ENCODE results near the gene ABHD17A.
A peak's percentile ranks its signal among the peaks of the same experiment; 100 is the strongest.

The ABHD17A gene

DNA sequence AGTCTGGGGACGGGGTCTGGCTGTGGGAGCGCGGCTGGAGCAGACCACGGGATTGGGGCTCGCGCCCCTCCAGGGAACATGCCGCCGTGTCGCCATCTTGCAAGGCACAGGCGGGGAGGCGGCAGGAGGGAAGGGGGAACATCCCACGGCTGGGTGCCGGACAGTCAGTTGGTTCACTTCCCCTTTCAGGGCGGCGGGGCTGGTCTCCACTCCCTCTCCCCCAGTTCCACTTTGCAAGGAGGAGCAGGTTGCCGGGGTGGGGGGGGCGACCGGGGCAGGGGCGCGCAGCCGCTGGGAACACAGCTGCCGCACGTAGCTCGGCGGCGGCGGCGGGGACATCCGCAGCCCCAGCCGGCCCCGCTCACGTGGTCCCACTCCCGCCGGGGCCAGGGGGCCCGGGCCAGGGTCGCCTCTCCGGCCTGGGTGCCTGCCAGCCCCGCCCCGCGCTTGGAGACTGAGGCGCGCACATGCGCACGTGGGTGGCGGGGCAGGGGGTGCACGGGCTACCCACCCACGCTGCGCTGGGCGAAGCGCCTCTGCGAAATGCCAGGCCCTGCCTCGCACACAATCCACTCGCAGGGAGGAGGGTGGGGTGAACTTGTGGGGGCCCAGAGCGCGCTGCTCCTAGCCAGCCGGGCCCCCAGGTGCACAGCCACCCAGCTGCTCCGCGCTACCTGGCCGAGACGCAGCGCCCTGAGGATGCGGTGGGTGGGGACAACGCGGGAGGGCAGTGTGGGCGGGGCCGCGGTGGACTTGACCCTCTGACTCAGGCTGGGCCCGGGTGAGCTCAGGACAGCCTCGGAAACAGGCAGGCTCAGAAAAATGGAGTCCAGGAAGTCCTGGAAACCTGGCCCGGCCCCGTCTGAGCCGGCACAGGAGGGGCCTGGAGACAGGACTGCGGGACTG lies 28.3 kb downstream of the ABHD17A start:
- ATAC-seq, result peak; percentile 49
- no peak for TF ChIP-seq ZFP3 (CRISPR knock-in tag; IDR thresholded peaks at IDR 0.05)
- TF ChIP-seq POU6F1 (CRISPR knock-in tag; IDR thresholded peaks at IDR 0.05; ENCODE audit: borderline replicate concordance, low read depth), result no peak

GRCh38 chr19:1856345-1856697 lies 29.0 kb downstream of the ABHD17A start:
- ATAC-seq, result no peak
- TF ChIP-seq POU6F1 (CRISPR knock-in tag; IDR thresholded peaks at IDR 0.05; ENCODE audit: borderline replicate concordance, low read depth) (no peak), TOX (CRISPR knock-in tag; IDR thresholded peaks at IDR 0.05; ENCODE audit: borderline replicate concordance) (no peak), ZNF70 (CRISPR knock-in tag; IDR thresholded peaks at IDR 0.05) (no peak), TSHZ2 (CRISPR knock-in tag; IDR thresholded peaks at IDR 0.05) (no peak), ZNF565 (CRISPR knock-in tag; conservative IDR thresholded peaks at IDR 0.05; ENCODE audit: low read depth) (no peak), CSDC2 (CRISPR knock-in tag; IDR thresholded peaks at IDR 0.05) (no peak), ZFP3 (CRISPR knock-in tag; IDR thresholded peaks at IDR 0.05) (no peak), BACH2 (CRISPR knock-in tag; IDR thresholded peaks at IDR 0.05; ENCODE audit: borderline replicate concordance) (no peak), PATZ1 (CRISPR knock-in tag; IDR thresholded peaks at IDR 0.05; ENCODE audit: borderline replicate concordance) (no peak), SNAI2 (CRISPR knock-in tag; IDR thresholded peaks at IDR 0.05) (no peak), CREB5 (CRISPR knock-in tag; IDR thresholded peaks at IDR 0.05; ENCODE audit: low read depth) (no peak)
- TF ChIP-seq, protein P1, sequence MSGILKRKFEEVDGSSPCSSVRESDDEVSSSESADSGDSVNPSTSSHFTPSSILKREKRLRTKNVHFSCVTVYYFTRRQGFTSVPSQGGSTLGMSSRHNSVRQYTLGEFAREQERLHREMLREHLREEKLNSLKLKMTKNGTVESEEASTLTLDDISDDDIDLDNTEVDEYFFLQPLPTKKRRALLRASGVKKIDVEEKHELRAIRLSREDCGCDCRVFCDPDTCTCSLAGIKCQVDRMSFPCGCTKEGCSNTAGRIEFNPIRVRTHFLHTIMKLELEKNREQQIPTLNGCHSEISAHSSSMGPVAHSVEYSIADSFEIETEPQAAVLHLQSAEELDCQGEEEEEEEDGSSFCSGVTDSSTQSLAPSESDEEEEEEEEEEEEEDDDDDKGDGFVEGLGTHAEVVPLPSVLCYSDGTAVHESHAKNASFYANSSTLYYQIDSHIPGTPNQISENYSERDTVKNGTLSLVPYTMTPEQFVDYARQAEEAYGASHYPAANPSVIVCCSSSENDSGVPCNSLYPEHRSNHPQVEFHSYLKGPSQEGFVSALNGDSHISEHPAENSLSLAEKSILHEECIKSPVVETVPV (CRISPR knock-in tag; IDR thresholded peaks at IDR 0.05), result no peak

GRCh38 chr19:1855828-1856255 lies 29.5 kb downstream of the ABHD17A start:
- ATAC-seq, result peak; percentile 1; the same call in 2 of the 3 replicates
- TF ChIP-seq ZFP30 (CRISPR knock-in tag; IDR thresholded peaks at IDR 0.05) (no peak), CREB5 (CRISPR knock-in tag; IDR thresholded peaks at IDR 0.05; ENCODE audit: low read depth) (no peak), TOX (CRISPR knock-in tag; IDR thresholded peaks at IDR 0.05; ENCODE audit: borderline replicate concordance) (no peak), ISL1 (CRISPR knock-in tag; IDR thresholded peaks at IDR 0.05) (no peak), TSHZ2 (CRISPR knock-in tag; IDR thresholded peaks at IDR 0.05) (no peak), OSR1 (CRISPR knock-in tag; IDR thresholded peaks at IDR 0.05) (no peak), TCF4 (CRISPR knock-in tag; IDR thresholded peaks at IDR 0.05; ENCODE audit: borderline replicate concordance) (no peak)
- TF ChIP-seq, protein P1 (CRISPR knock-in tag; IDR thresholded peaks at IDR 0.05), result no peak
